CD4-positive, alpha-beta memory T cell (primary cell): ENCODE results near the gene LGI2. TPM values are rescaled to one million over a fixed set of nuclear protein-coding genes. Genes with fewer than 3 reads are reported as not detected.
A peak's percentile ranks its signal among the peaks of the same experiment; 100 is the strongest.

Experiments used
- CTCF ChIA-PET: fragments of 350-600 bp; sonication (Branson Sonifier 250); formaldehyde crosslinking; loops from one replicate; lab custom pipeline; 2021; ENCODE audit warnings: inconsistent platforms; ENCODE audit not compliant: partially characterized antibody; lab: Charles Lee
- POLR2A ChIA-PET: fragments of 350-600 bp; sonication (Branson Sonifier 250); formaldehyde crosslinking; loops from one replicate; lab custom pipeline; 2021; ENCODE audit not compliant: partially characterized antibody; lab: Charles Lee
- DNase-seq, 5 donors: peaks; one replicate each; pipeline versions ENCODE4 v3.0.0 to v3.0.0-alpha.2; 2020 to 2022; ENCODE audit warnings: mixed read lengths in 1 of 5
- H3K27ac ChIP-seq: one replicate; pipeline ENCODE4 v1.7.0; 2013; ENCODE audit warnings: low read depth, low read length
- H3K27me3 ChIP-seq: 2 replicates; pipeline ENCODE4 v1.7.0; 2013; ENCODE audit warnings: mild to moderate bottlenecking, low read length, moderate library complexity; ENCODE audit not compliant: insufficient read depth
- H3K36me3 ChIP-seq: 2 replicates; pipeline ENCODE4 v1.7.0; 2013; ENCODE audit warnings: mild to moderate bottlenecking, low read length, moderate library complexity; ENCODE audit not compliant: insufficient read depth
- H3K4me1 ChIP-seq: 2 replicates; pipeline ENCODE4 v1.7.0; 2013; ENCODE audit warnings: mild to moderate bottlenecking, low read length, moderate library complexity; ENCODE audit not compliant: insufficient read depth
- H3K4me3 ChIP-seq, 2 donors: one replicate each; pipeline ENCODE4 v1.7.0; 2013; ENCODE audit warnings: low read length in 2 of 2, mild to moderate bottlenecking in 1 of 2
- H3K9me3 ChIP-seq, 2 donors: one replicate each; pipeline ENCODE4 v1.7.0; 2013; ENCODE audit warnings: low read length in 2 of 2, control low read depth in 1 of 2; ENCODE audit not compliant: control insufficient read depth in 1 of 2
- H3K27ac Mint-ChIP-seq, 7 donors: one replicate each; pipeline ENCODE4 v1.8.0; 2020 to 2021; ENCODE audit warnings: mixed read lengths in 7 of 7, mild to moderate bottlenecking in 6 of 7, inconsistent platforms in 3 of 7, moderate library complexity in 3 of 7
- H3K27me3 Mint-ChIP-seq, 2 donors: one replicate each; pipeline ENCODE4 v1.8.0; 2020 to 2021; ENCODE audit warnings: mixed read lengths in 2 of 2
- H3K36me3 Mint-ChIP-seq, 2 donors: one replicate each; pipeline ENCODE4 v1.8.0; 2020 to 2021; ENCODE audit warnings: mixed read lengths in 2 of 2, inconsistent platforms in 1 of 2, mild to moderate bottlenecking in 1 of 2
- H3K4me1 Mint-ChIP-seq, 4 donors: one replicate each; pipeline ENCODE4 v1.8.0; 2020 to 2021; ENCODE audit warnings: mixed read lengths in 4 of 4, mild to moderate bottlenecking in 1 of 4
- H3K4me3 Mint-ChIP-seq, 8 donors: one replicate each; pipeline ENCODE4 v1.8.0; 2020 to 2021; ENCODE audit warnings: mixed read lengths in 8 of 8, mild to moderate bottlenecking in 7 of 8, moderate library complexity in 6 of 8, inconsistent platforms in 3 of 8
- H3K9me3 Mint-ChIP-seq, 8 donors: one replicate each; pipeline ENCODE4 v1.8.0; 2020 to 2021; ENCODE audit warnings: mixed read lengths in 8 of 8, mild to moderate bottlenecking in 5 of 8, inconsistent platforms in 3 of 8, moderate library complexity in 1 of 8
- intact Hi-C: fragments of 100-400 bp; cut with micrococcal nuclease; formaldehyde crosslinking; loops from one replicate; pipeline ENCODE4 v1.15.1; 2023
- polyA plus RNA-seq, 2 donors: library from polyadenylated mRNA; unstranded; fragments of 300-500 nt; fragmentation: Illumina TruSeq; gene quantifications; one replicate each; pipeline ENCODE4 v1.2.3, GENCODE V29; 2021
- total RNA-seq, 2 experiments: library from RNA; stranded (reverse); gene quantifications; one replicate each; pipeline ENCODE4 v1.2.3, GENCODE V29; 2021

The LGI2 gene
- total and polyA plus RNA-seq, 4 experiments from 2014 or later, result not detected

GRCh38 chr4:24967346-24967745 lies 63.4 kb downstream of the LGI2 start:
- no peaks in the 10 kb centered on the region for H3K9me3 ChIP-seq
- Mint-ChIP-seq H3K27me3 (peaks cover 0 to 2% of the 10 kb centered on the region in 2 donors), H3K36me3 (no peaks in the 10 kb centered on the region), H3K27ac (no peak overlapping the region), H3K9me3 (peaks cover 0 to 35% (median 21%) of the 10 kb centered on the region in 8 donors), H3K4me1 (no peaks in the 10 kb centered on the region), H3K4me3 (no peak overlapping the region)
- H3K36me3 ChIP-seq, result no peaks in the 10 kb centered on the region
- no peaks in the 10 kb centered on the region for H3K27me3 ChIP-seq
- POLR2A ChIA-PET, result no interaction called here
- H3K4me1 ChIP-seq, result no peaks in the 10 kb centered on the region
- CTCF ChIA-PET, result no interaction called here
- no peak overlapping the region for H3K4me3 ChIP-seq
- H3K27ac ChIP-seq, result no peak overlapping the region
- intact Hi-C loops, result no loop called here
- DNase-seq, result no peak

GRCh38 chr4:24966076-24966475 lies 64.7 kb downstream of the LGI2 start:
- no peak overlapping the region for H3K4me3 Mint-ChIP-seq
- Histone ChIP-seq H3K27me3 (no peaks in the 10 kb centered on the region), H3K9me3 (no peaks in the 10 kb centered on the region), H3K4me3 (no peak overlapping the region), H3K36me3 (no peaks in the 10 kb centered on the region), H3K4me1 (no peaks in the 10 kb centered on the region), H3K27ac (no peak overlapping the region)
- H3K4me1 Mint-ChIP-seq, result no peaks in the 10 kb centered on the region
- intact Hi-C loops, result no loop called here
- H3K36me3 Mint-ChIP-seq, result no peaks in the 10 kb centered on the region
- ChIA-PET CTCF (interaction anchor here (2.6 kb wide), 1 partner anchor 14 kb away, joined by 8 read pairs; no protein-coding TSS in a partner anchor), POLR2A (no interaction called here)
- no peak overlapping the region for H3K27ac Mint-ChIP-seq
- no peak for DNase-seq
- peaks cover 0 to 35% (median 21%) of the 10 kb centered on the region in 8 donors for H3K9me3 Mint-ChIP-seq
- no peaks in the 10 kb centered on the region for H3K27me3 Mint-ChIP-seq

- Mint-ChIP-seq H3K27me3 (no peaks in the 10 kb centered on the region), H3K27ac (no peak overlapping the region), H3K36me3 (no peaks in the 10 kb centered on the region), H3K4me3 (peak overlapping the region in 1 of 8 donors; percentile 17), H3K9me3 (peaks cover 0 to 35% (median 21%) of the 10 kb centered on the region in 8 donors), H3K4me1 (no peaks in the 10 kb centered on the region)
- POLR2A ChIA-PET, result no interaction called here
- Histone ChIP-seq H3K4me1 (no peaks in the 10 kb centered on the region), H3K4me3 (no peak overlapping the region), H3K9me3 (no peaks in the 10 kb centered on the region), H3K27ac (no peak overlapping the region), H3K36me3 (no peaks in the 10 kb centered on the region), H3K27me3 (no peaks in the 10 kb centered on the region)
- intact Hi-C loops, result no loop called here
- peak in 1 of 5 donors; percentile 3 for DNase-seq
- CTCF ChIA-PET, result interaction anchor here (2.6 kb wide), 1 partner anchor 15 kb away, joined by 8 read pairs; no protein-coding TSS in a partner anchor
Measured at GRCh38 chr4:24965627-24966026, 65.1 kb downstream of the LGI2 start.

GRCh38 chr4:24963277-24963676 lies 67.5 kb downstream of the LGI2 start:
- CTCF ChIA-PET, result no interaction called here
- Mint-ChIP-seq H3K27ac (no peak overlapping the region), H3K4me3 (no peak overlapping the region), H3K4me1 (no peaks in the 10 kb centered on the region), H3K36me3 (no peaks in the 10 kb centered on the region), H3K27me3 (peaks cover 2 to 3% of the 10 kb centered on the region in 2 donors), H3K9me3 (peaks cover 0 to 37% (median 21%) of the 10 kb centered on the region in 8 donors)
- no peaks in the 10 kb centered on the region for H3K4me1 ChIP-seq
- H3K9me3 ChIP-seq, result no peaks in the 10 kb centered on the region
- no peaks in the 10 kb centered on the region for H3K27me3 ChIP-seq
- no peak for DNase-seq
- POLR2A ChIA-PET, result no interaction called here
- no peaks in the 10 kb centered on the region for H3K36me3 ChIP-seq
- intact Hi-C loops, result no loop called here
- H3K4me3 ChIP-seq, result no peak overlapping the region
- H3K27ac ChIP-seq, result no peak overlapping the region

GRCh38 chr4:24957886-24958285 lies 72.9 kb downstream of the LGI2 start:
- no peaks in the 10 kb centered on the region for H3K4me1 ChIP-seq
- H3K27me3 Mint-ChIP-seq, result peaks cover 2 to 5% of the 10 kb centered on the region in 2 donors
- no peak for DNase-seq
- no peak overlapping the region for H3K27ac Mint-ChIP-seq
- no peaks in the 10 kb centered on the region for H3K4me1 Mint-ChIP-seq
- intact Hi-C loops, result no loop called here
- no peaks in the 10 kb centered on the region for H3K36me3 Mint-ChIP-seq
- no peak overlapping the region for H3K4me3 Mint-ChIP-seq
- no peak overlapping the region for H3K27ac ChIP-seq
- H3K4me3 ChIP-seq, result no peak overlapping the region
- no peaks in the 10 kb centered on the region for H3K36me3 ChIP-seq
- peaks cover 0 to 16% (median 4%) of the 10 kb centered on the region in 8 donors for H3K9me3 Mint-ChIP-seq
- ChIA-PET CTCF (no interaction called here), POLR2A (no interaction called here)
- H3K9me3 ChIP-seq, result no peaks in the 10 kb centered on the region
- H3K27me3 ChIP-seq, result no peaks in the 10 kb centered on the region

- no peak overlapping the region for H3K4me3 Mint-ChIP-seq
- Histone ChIP-seq H3K36me3 (no peaks in the 10 kb centered on the region), H3K9me3 (no peaks in the 10 kb centered on the region), H3K27ac (no peak overlapping the region), H3K4me3 (no peak overlapping the region), H3K27me3 (no peaks in the 10 kb centered on the region), H3K4me1 (no peaks in the 10 kb centered on the region)
- ChIA-PET POLR2A (no interaction called here), CTCF (interaction anchor here (1.3 kb wide), 1 partner anchor 24 kb away, joined by 8 read pairs; no protein-coding TSS in a partner anchor)
- intact Hi-C loops, result no loop called here
- H3K4me1 Mint-ChIP-seq, result no peaks in the 10 kb centered on the region
- H3K27me3 Mint-ChIP-seq, result peaks cover 5% of the 10 kb centered on the region in 2 donors
- no peaks in the 10 kb centered on the region for H3K36me3 Mint-ChIP-seq
- no peak overlapping the region for H3K27ac Mint-ChIP-seq
- H3K9me3 Mint-ChIP-seq, result peaks cover 0 to 16% (median 4%) of the 10 kb centered on the region in 8 donors
- no peak for DNase-seq
Measured at GRCh38 chr4:24956763-24957162, 74.0 kb downstream of the LGI2 start.

- Mint-ChIP-seq H3K4me3 (no peak overlapping the region), H3K27me3 (peaks cover 5% of the 10 kb centered on the region in 2 donors), H3K36me3 (no peaks in the 10 kb centered on the region), H3K9me3 (peaks cover 0 to 16% (median 4%) of the 10 kb centered on the region in 8 donors), H3K27ac (peak overlapping the region in 1 of 7 donors; percentile 12), H3K4me1 (no peaks in the 10 kb centered on the region)
- DNase-seq, result no peak
- Histone ChIP-seq H3K36me3 (no peaks in the 10 kb centered on the region), H3K27me3 (no peaks in the 10 kb centered on the region), H3K27ac (no peak overlapping the region), H3K4me3 (no peak overlapping the region), H3K4me1 (no peaks in the 10 kb centered on the region), H3K9me3 (no peaks in the 10 kb centered on the region)
- intact Hi-C loops, result no loop called here
- ChIA-PET POLR2A (no interaction called here), CTCF (interaction anchor here (1.3 kb wide), 1 partner anchor 24 kb away, joined by 8 read pairs; no protein-coding TSS in a partner anchor)
Measured at GRCh38 chr4:24956091-24956490, 74.7 kb downstream of the LGI2 start.
